DMS53 (cell line): Measurements from ENCODE around the gene DNAH1.
A peak's percentile ranks its signal among the peaks of the same experiment; 100 is the strongest.

Source experiments
- DNase-seq: peaks from one replicate; lab custom pipeline; 2025; lab: John Stamatoyannopoulos, UW

DNAH1 gene

DNA sequence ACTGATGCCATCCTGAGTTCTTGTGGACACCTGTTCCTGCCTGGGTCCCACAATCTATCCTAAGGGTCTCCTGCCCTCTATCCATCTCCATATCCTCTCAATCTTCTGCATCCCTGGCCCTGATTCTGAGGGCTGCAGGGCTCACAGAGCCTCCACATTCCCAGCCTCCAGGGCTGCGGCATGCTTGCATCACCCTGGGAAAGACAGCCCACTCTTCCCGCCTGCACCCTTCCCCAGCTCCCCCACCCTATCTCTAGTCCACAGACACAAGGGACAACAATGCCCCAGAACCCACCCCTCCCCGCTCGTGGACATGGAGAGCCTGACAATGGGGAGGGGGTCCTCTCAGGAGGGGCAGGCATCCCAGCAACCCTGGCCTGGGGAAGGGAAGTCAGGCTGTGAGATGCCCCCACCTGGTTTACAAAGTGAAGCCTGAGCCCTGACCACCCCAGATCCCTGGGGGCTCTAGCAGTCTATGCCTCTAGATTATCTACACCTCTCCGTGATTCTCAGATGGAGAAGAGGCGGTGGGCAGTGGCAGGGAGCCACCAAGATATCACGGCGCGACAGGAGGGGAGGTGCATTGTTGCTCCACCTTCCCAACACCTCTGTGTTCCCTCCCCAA lies 118.5 kb downstream of the DNAH1 start:
- no peak for DNase-seq

DNA sequence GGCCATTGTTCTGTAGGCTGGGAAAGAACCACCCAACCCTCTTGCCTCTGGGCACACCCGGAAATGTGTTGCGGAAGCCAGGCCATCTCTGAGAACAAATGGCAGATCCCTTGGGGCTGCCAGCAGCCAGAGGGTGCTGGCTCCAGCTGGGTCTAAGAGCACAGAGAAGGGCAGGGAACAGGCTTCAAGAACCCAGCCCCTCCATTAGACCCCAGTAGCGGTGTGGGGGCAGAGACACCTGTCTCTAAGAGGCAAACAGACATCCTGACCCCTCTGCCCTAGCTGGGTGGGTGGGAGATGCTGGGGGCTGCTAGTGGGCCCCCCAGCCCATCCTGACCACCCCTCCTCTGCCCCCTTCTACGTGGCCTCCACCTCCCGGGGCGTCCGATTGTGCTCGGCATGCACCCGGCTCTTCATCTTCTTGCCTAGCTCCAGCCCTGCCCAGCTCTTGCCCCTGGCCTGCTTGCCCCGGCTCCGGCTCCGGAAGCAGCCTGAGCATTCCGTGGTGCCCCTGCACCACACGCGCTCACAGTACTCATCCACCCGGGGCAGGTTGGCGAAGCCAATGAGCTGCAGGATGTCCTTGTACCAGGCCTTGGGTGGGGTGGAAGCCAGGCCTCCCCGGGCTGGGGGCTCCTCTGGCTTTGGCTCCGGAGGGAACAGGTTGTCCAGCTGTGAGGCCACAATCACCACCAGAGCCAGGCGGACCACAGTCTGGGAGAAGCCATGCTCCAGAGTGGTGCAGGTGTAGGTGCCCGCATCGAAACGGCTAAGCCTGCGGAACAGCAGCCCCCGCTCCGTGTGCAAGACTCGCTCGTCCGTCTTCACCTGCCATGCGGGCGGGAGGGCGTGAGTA lies 119.4 kb downstream of the DNAH1 start:
- no peak for DNase-seq

- no peak for DNase-seq
These were observed 120.5 kb downstream of the DNAH1 start for GRCh38 chr3:52436500-52437149.

GRCh38 chr3:52437326-52438103 lies 121.4 kb downstream of the DNAH1 start:
- DNase-seq = no peak

- DNase-seq = no peak
These were observed 121.9 kb downstream of the DNAH1 start for GRCh38 chr3:52438104-52438376.

- DNase-seq = no peak
These were observed 122.7 kb downstream of the DNAH1 start for GRCh38 chr3:52438579-52439425.

- no peak for DNase-seq
These were observed 123.5 kb downstream of the DNAH1 start for GRCh38 chr3:52439426-52440248.

DNA sequence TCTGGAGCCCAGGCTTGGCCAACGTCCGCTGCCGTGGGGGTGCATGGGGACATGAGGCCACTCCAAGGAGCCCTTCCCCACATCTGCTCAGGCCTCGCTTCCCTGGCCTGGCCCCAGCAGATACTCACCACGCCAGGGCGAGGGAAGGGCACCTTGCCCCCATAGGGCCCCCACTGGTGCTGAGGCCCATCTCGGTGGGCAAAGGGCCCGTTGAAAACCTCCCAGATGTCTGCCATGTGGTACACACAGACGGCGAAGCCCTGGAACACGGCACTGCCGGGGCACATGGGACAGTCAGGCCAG lies 124.1 kb downstream of the DNAH1 start:
- DNase-seq = no peak

DNA sequence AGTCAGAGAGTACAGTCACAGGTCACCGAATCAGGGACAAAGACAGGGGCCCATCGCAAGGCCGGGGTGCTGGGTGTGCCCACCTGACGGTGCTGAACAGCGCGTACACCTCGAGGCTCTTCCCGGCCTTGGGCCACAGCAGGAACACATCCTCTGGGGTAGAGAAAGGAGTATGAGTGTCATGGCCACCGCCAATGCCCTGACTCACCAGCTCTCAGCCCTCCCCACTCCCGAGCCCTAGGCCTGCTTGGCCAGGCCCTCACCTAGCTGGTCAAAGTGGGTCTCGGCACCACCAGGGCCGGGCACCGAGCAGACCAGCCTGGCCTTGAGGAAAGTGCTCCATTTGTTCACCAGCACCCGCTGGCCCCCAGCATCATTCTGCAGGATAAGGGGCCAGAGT lies 124.6 kb downstream of the DNAH1 start:
- no peak for DNase-seq

DNA sequence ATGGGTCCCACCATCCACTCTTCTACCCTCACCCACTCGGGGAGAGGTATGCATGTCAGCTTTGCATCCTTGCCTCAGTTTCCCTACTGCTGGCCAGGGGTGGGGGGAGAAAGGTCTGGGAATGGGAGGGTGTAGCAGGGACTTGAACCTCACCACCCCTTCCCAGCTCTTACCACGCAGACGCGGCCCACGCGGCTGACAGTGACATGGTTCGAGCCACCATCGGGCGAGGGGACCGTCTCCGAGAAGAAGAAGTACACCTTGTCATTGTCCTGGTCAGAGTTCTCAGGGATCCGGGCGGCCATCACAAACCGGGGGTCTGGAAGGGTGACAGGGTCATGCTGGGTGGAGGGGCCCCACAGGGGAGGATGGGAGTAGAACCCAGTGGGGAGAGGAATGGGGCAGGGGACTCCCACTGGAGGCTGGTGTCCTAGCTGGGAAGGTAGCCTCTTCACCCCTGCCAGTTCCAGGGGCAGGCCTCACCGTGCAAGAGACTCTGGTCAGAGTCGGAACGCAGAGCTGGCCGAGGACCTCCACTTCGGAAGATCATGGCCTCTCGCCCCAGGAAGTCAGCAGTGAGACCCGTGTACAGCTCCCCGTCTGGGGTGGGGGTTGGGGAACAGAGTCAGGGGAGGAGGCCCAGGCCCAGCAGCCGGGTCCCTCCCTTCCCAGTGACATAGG lies 125.1 kb downstream of the DNAH1 start:
- no peak for DNase-seq

DNA sequence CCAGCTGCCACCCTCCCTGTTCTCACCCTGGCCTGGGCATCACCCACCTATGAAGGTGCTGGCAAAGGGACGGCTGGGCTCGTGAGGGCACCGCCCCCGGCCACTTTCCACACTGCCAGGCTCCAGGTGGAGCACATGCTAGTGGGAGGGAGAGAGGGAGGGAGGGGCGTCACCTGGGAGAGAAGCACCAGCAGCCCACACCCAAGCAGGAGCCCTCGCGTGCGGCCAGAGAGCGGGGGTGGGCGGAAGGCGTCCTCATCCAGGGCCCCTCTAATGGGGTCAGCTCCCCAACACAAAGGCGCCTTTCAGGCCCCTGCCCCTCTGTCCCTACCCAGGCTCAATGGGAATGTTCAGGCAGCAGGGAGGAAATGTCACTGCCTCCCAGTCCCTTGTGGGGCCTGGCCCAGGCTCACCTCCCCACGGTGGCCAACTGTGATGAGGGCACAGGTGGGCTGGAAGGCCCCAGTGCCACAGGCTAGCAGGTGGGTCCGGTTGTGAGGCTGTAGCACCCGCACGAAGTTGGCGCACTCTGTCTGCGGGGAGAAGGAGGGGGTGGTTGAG lies 125.7 kb downstream of the DNAH1 start:
- no peak for DNase-seq

GRCh38 chr3:52442409-52443267 lies 126.5 kb downstream of the DNAH1 start:
- no peak for DNase-seq

DNA sequence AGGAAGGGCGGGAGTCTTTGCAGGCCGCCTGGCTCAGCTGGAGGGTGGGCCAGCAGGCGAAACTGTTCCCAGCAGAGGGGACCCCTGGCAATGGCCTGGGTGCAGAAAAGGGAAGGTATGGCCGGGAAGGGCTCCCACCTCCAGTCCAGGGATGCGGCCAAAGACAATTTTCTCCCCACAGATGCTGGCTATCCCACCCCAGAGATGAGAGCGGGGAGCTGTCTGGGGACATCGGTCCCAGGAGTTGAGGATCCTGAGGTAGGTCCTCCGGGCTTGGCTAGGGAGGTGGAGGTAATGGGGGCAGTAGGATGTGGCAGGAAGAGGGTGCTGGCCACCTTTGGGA lies 127.1 kb downstream of the DNAH1 start:
- no peak for DNase-seq

DNA sequence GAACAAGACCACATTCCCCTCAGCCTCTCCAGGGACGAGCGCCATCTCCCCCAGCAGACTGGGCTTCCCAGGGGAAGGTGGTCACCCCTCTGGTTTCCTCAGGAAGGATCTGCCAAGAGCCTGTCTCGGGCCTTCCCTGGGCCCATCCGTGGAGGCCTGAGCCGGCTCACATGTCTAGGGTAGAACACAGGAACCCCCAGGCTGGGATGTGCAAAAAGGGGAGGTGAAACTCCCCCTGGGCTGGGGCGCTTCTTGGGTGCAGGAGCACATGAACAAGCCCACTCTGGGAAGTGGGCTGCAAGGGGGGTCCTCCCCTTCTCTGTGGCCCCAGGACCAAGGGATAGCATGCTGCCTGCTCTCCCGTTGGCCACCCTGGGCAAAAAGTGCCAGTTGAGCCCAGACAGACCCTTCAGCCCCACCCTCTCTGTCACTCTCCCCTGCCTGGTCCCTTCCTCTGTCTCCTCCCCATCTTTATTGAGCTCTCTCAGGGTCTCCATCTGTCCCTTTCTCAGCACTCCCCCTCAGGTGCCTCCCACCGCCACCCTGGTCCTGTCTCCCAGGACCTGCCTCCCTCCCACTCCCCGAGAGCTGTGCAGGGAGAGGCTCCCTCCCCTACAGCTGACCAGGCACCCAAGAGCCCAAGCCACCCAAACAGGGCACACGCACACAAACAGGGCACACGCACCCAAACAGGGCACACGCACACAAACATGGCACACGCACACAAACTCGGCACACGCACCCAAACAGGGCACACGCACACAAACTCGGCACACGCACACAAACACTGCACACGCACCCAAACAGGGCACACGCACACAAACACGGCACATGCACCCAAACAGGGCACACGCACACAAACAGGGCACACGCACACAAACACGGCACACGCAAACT lies 127.9 kb downstream of the DNAH1 start:
- DNase-seq = no peak

DNA sequence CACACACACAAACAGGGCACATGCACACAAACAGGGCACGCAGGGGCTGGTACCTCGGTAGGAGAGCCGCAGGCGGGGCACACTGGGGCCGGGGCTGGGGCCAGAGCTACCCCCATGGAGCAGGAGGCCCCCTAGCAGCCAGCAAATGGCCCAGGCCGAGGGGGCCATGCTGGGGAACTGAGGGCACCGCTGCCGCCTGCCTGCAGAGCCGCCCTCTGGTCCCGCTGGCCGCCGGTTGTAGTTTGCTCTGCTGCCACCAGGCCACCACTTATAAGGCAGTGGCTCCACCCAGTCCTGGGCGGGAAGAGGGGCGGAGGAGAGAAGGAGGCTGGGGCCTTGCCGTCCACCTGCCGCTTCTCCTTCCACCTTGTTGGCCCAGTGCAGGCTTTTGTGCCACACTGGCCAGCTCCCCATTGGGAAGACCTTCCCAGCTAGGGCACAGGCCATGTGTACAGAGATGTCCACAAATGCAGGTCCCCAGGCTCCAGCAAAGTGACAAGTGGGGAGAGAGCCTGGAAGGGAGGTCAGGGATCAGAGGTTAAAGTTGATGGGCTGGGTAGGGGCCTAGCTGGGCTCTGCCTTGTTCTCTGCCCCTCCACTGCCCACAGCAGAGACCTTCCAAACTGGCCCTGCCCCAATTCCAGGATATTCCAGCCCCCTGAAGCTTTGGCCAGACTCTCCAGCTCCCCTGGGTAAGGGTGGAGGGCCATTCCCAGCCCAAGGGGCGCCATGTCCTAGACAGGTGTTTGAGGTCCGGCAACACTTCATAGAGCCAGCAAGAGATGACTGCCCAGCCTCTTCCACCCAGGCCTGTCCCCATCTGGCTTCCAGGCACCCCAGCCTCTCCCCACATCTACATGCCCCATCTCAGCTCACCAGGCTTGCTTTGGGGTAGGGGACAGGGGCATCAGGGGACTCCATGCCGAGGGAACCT lies 129.0 kb downstream of the DNAH1 start, which contains the start of gene SEMA3G:
Gene SEMA3G, minus strand, starts transcription at position 244 of the 934 bp plus-strand sequence. Its CDS starts 76 bp downstream, at position 168.
- DNase-seq = peak; percentile 85

DNA sequence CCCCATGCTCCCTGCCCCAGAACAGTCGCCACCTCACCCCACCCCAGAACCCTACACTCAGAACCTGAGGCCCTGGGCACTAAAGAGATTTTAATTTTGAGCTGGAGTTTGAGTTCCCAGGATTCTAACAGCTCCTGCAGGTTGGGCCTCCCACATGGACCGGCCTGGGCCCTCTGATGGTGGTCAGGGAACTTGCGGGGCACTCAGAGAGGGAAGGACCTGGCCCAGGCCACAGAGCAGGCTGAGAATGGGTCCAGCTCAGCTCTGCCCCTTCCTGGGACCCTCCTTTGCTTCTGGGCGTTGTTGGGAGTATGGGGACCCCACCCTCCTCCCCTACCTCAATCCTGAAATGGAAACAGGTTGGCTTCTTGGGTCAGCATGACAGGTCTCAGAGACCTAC lies 129.9 kb downstream of the DNAH1 start:
- no peak for DNase-seq
